ENCODE data around the gene HIVEP3.
A peak's percentile ranks its signal among the peaks of the same experiment; 100 is the strongest.

The HIVEP3 gene

GRCh38 chr1:41672641-41673361, 245.9 kb downstream of the HIVEP3 start:
- no peaks in the 10 kb centered on the region for H3K9me3 Mint-ChIP-seq
- TF ChIP-seq CTCF (IDR thresholded peaks at IDR 0.05; ENCODE audit: unreplicated experiment in 3 of 3): no peak
- peaks cover 24% of the 10 kb centered on the region for H3K27me3 Mint-ChIP-seq (ENCODE audit: low read depth)
- H3K4me1 Mint-ChIP-seq: peaks cover 75% of the 10 kb centered on the region
- peak overlapping the region in 1 of 3 experiments; percentile 41 for H3K4me3 Mint-ChIP-seq
- H3K36me3 Mint-ChIP-seq (ENCODE audit: low read depth): no peaks in the 10 kb centered on the region
- peak overlapping the region; percentile 33 to 86 (median 54) for H3K27ac Mint-ChIP-seq

GRCh38 chr1:41672173-41672572, 246.5 kb downstream of the HIVEP3 start:
- H3K9me3 Mint-ChIP-seq: no peaks in the 10 kb centered on the region
- peaks cover 70% of the 10 kb centered on the region for H3K4me1 Mint-ChIP-seq
- H3K36me3 Mint-ChIP-seq (ENCODE audit: low read depth): no peaks in the 10 kb centered on the region
- peak overlapping the region; percentile 33 to 86 (median 54) for H3K27ac Mint-ChIP-seq
- H3K27me3 Mint-ChIP-seq (ENCODE audit: low read depth): peaks cover 24% of the 10 kb centered on the region
- no peak overlapping the region for H3K4me3 Mint-ChIP-seq
- TF ChIP-seq CTCF (IDR thresholded peaks at IDR 0.05; ENCODE audit: unreplicated experiment in 3 of 3): no peak

GRCh38 chr1:41671116-41671755, 247.5 kb downstream of the HIVEP3 start:
- Mint-ChIP-seq H3K4me3 (peak overlapping the region in 1 of 3 experiments; percentile 40), H3K36me3 (ENCODE audit: low read depth) (no peaks in the 10 kb centered on the region), H3K9me3 (no peaks in the 10 kb centered on the region), H3K27me3 (ENCODE audit: low read depth) (peaks cover 31% of the 10 kb centered on the region), H3K27ac (peak overlapping the region in 2 of 3 experiments; percentile 72 to 74), H3K4me1 (peaks cover 70% of the 10 kb centered on the region)
- TF ChIP-seq CTCF (IDR thresholded peaks at IDR 0.05; ENCODE audit: unreplicated experiment in 3 of 3): no peak

- no peaks in the 10 kb centered on the region for H3K9me3 Mint-ChIP-seq
- peaks cover 30% of the 10 kb centered on the region for H3K27me3 Mint-ChIP-seq (ENCODE audit: low read depth)
- H3K27ac Mint-ChIP-seq: peak overlapping the region in 2 of 3 experiments; percentile 4 to 26
- H3K4me3 Mint-ChIP-seq: peak overlapping the region in 1 of 3 experiments; percentile 0
- H3K36me3 Mint-ChIP-seq (ENCODE audit: low read depth): no peaks in the 10 kb centered on the region
- peaks cover 71% of the 10 kb centered on the region for H3K4me1 Mint-ChIP-seq
- no peak for TF ChIP-seq CTCF (IDR thresholded peaks at IDR 0.05; ENCODE audit: unreplicated experiment in 3 of 3)
These were observed 248.3 kb downstream of the HIVEP3 start for GRCh38 chr1:41670217-41670957.

- no peak overlapping the region for H3K27ac Mint-ChIP-seq
- peaks cover 26% of the 10 kb centered on the region for H3K27me3 Mint-ChIP-seq (ENCODE audit: low read depth)
- H3K4me1 Mint-ChIP-seq: peaks cover 66% of the 10 kb centered on the region
- no peaks in the 10 kb centered on the region for H3K9me3 Mint-ChIP-seq
- no peaks in the 10 kb centered on the region for H3K36me3 Mint-ChIP-seq (ENCODE audit: low read depth)
- H3K4me3 Mint-ChIP-seq: no peak overlapping the region
- no peak for TF ChIP-seq CTCF (IDR thresholded peaks at IDR 0.05; ENCODE audit: unreplicated experiment in 3 of 3)
These were observed 249.8 kb downstream of the HIVEP3 start for GRCh38 chr1:41668967-41669366.

Measured in nephron (organoid).